Activated CD4-positive, alpha-beta T cell treated with anti-CD3 and anti-CD28 coated beads, Interleukin-2, amount 10 ng/mL, durations not matched to agents 24 days and 14 days (primary cell): ENCODE measurements around the gene TSEN34. TPM values are rescaled to one million over a fixed set of nuclear protein-coding genes. Genes with fewer than 3 reads are reported as not detected.

ENCODE experiments used
- DNase-seq: peaks from one replicate; pipeline ENCODE4 v3.0.0; 2022
- H3K27ac Mint-ChIP-seq: one replicate; pipeline ENCODE4 v1.8.0; 2022; ENCODE audit warnings: mild to moderate bottlenecking, mixed read lengths
- H3K27me3 Mint-ChIP-seq: one replicate; pipeline ENCODE4 v1.8.0; 2022; ENCODE audit warnings: mixed read lengths
- H3K36me3 Mint-ChIP-seq: one replicate; pipeline ENCODE4 v1.8.0; 2022; ENCODE audit warnings: low read depth, mild to moderate bottlenecking, mixed read lengths
- H3K4me1 Mint-ChIP-seq: one replicate; pipeline ENCODE4 v1.8.0; 2021; ENCODE audit warnings: mixed read lengths
- H3K4me3 Mint-ChIP-seq: one replicate; pipeline ENCODE4 v1.8.0; 2022; ENCODE audit warnings: mild to moderate bottlenecking, moderate library complexity, mixed read lengths
- H3K9me3 Mint-ChIP-seq: one replicate; pipeline ENCODE4 v1.8.0; 2021; ENCODE audit warnings: mixed read lengths
- intact Hi-C: fragments of 100-400 bp; cut with micrococcal nuclease; formaldehyde crosslinking; loops from one replicate; pipeline ENCODE4 v1.15.1; 2023
- total RNA-seq: library from RNA; stranded (reverse); gene quantifications from 2 replicates; pipeline ENCODE4 v1.2.3, GENCODE V29; 2022

TSEN34 gene
- total RNA-seq, 1 donor from 2014 or later = 17.9 TPM

DNA sequence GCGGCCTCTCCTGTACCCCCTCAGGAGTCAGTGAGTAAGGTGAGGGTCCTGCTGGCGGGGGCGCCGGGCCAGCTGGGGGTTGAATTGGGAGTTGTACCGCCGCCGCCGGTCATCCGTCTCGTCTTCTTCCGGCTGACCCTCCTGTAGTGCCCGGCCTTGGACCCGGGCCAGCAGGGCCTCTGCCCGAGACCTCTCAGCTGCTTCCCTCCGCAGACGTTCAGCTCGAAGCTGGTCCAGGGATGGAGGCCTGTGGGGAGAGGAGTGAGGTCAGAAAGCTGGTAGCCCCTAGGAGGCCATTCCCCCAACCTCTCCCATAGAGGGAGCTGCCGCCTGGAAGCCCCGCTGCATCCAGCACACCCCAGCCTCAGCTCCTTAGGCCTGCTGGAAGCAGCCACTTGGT, 35.4 kb upstream of the TSEN34 start:
- intact Hi-C loops = no loop called here
- Mint-ChIP-seq H3K27ac (no peak overlapping the region), H3K4me1 (peaks cover 38% of the 10 kb centered on the region), H3K36me3 (peaks cover 57% of the 10 kb centered on the region), H3K9me3 (no peaks in the 10 kb centered on the region), H3K4me3 (no peak overlapping the region), H3K27me3 (no peaks in the 10 kb centered on the region)
- DNase-seq = no peak

DNA sequence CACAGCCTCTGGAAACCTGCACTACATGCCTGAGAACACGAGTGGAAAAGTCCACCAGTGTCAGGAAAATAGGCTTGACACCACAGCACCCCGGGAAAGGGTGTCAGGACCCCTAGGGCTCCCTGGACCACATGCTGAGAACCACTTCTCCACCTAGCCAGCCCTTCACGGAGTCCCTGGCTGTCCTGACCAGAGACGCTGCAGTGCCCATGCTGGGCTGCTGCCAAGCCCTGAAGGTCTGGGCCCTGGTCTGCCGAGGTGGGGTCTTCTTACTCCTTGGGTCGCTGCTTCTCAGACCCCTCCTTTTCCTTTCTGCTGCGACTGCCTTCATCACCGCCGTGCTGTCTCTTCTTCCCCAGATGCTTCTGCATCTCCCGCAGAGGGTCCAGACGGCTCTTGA, 34.6 kb upstream of the TSEN34 start:
- Mint-ChIP-seq H3K9me3 (no peaks in the 10 kb centered on the region), H3K27me3 (no peaks in the 10 kb centered on the region), H3K4me3 (no peak overlapping the region), H3K4me1 (peaks cover 40% of the 10 kb centered on the region), H3K36me3 (peaks cover 50% of the 10 kb centered on the region), H3K27ac (no peak overlapping the region)
- intact Hi-C loops = no loop called here
- no peak for DNase-seq

DNA sequence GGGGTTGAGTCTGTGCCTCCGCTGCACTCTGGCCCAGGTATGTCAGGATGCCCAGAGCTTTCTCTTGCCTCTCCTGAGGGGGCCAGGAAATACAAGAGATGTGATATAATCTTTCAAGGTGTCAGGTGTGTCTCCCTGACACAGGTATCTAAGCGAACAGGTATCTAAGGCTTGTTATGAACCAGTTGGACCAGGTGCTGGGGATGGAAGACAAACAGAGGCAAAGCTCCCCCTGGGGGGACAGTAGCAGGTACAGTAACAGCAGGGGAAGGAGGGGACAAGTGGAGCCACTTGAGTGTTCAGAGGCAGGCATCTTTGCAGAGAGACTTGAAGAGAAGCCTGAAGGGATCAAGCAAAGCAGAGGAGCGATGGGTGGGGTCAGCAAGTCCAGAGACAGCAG, 34.2 kb upstream of the TSEN34 start:
- no peak overlapping the region for H3K27ac Mint-ChIP-seq
- intact Hi-C loops = no loop called here

DNA sequence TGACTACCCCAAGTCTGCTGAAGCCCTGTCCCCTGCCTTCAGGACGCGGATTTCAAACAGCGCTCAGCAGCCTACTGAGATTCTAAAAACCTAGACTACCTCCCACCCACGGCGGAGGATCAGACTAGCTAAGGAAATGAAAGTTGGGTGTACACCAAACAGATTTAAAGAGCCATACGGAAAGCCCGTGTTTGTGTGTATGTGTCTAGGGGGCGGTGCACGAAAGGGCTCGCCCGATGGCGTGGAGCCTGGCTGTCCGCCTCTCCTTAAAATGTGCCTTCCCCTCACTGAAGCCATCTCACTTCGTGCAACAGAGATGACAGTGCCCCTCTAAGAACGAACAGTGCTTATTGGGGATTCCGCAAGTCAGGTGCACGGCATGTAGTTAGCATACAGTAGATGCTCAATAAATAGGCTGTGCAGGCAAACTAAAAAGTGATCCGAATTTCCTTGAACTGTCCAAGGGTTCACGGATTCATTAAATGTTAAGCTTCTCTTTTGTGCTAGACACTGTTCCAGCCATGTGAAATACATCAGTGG, 32.2 kb upstream of the TSEN34 start:
- Mint-ChIP-seq H3K27me3 (no peaks in the 10 kb centered on the region), H3K4me3 (peak overlapping the region; percentile 91), H3K27ac (peak overlapping the region; percentile 99), H3K36me3 (peaks cover 34% of the 10 kb centered on the region), H3K4me1 (peaks cover 50% of the 10 kb centered on the region), H3K9me3 (no peaks in the 10 kb centered on the region)
- peak; percentile 82 for DNase-seq
- intact Hi-C loops = loop anchor here (1.0 kb wide), 5 partner anchors 22 to 57 kb away; partner anchors contain the start of genes CNOT3, NDUFA3, PRPF31 and RPS9

More for the DNA sequence above, 34.2 kb upstream of the TSEN34 start:
- Mint-ChIP-seq H3K27me3 (no peaks in the 10 kb centered on the region), H3K4me3 (no peak overlapping the region), H3K36me3 (peaks cover 46% of the 10 kb centered on the region), H3K9me3 (no peaks in the 10 kb centered on the region), H3K4me1 (peaks cover 43% of the 10 kb centered on the region)
- no peak for DNase-seq

DNA sequence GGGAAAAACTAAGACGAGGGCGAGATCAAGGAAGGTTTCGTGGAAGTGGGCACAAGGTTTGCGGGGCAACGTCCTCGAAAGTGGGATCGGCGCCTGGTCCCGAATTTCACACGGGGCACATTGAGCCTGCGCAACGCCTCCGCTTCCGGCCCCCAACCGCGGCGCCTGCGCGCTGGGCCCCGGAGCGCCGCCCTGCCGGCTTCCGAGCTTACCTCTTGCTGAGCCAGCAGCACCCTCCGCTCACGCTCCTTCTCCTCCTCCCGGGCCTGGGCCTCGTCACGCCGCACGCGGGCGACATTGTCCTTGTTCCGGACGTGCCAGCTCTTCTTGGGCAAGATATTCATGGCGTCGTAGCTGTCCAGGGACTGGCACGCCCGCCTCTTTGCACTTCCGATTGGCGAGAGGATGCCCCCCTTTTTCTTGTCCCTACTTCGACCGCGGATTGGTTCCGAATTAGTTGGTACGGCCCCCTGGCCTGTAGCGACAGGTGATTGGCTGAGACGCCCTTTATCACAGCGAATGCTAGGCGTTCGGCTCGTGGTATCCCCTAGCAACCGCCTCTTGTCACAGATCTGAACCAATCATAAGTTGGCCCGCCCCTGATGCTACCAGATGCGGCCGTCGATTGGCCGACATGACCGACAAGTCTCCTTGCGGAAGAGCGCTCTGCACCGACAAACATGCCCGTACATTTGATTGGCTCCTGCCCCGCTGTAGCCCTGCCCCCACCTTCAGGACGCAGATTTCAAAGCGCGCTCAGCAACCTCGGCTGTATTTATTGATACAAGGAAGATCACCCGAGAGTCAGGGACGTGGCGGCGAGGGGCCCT, 31.5 kb upstream of the TSEN34 start, which contains the start of gene LENG1:
TSS of gene LENG1 (minus strand) at position 370 of the 830 bp plus-strand sequence. CDS start at position 344, 26 bp downstream.
- Mint-ChIP-seq H3K27me3 (no peaks in the 10 kb centered on the region), H3K4me1 (peaks cover 49% of the 10 kb centered on the region), H3K27ac (peak within 1 kb of the TSS; percentile 99), H3K9me3 (no peaks in the 10 kb centered on the region), H3K4me3 (peak within 1 kb of the TSS; percentile 91), H3K36me3 (peaks cover 28% of the 10 kb centered on the region)
- DNase-seq = peak; percentile 99
- intact Hi-C loops = loop anchor here (1.0 to 5.0 kb wide), 7 partner anchors 22 to 292 kb away; partner anchors contain the start of genes CNOT3, LENG8, MYADM and NDUFA3

DNA sequence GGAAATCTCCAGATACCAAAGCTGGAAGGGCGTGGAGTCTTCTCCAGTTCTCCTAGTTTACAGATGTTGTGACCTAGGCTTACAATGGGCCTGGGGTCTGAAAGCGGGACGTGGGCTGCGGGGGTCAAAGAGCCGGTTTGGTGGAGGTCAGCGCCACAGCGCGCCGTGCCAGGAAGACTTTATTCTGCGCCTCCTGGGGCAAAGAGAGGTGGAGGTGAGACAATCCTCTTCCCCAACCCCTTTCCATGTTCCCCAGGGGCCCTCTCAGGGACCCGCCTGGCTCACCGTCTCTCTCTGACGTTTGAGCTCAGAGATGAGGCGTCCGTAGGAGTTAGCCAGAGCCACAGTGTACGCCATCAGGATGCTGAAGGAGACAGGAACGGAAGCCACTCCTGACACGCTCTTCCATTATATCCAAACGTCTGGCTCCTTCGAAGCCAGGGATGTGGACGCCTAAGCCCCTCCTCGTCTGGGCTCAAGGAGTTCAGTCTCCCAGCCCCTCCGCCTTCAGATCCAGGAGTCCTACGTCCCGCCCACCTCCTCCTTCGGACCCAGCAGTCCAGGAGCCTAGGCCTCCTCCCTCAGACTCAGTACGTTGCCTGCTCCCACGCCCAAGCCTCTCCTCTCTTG, 30.8 kb upstream of the TSEN34 start:
- peak overlapping the region; percentile 99 for H3K27ac Mint-ChIP-seq
- DNase-seq = no peak
- H3K27me3 Mint-ChIP-seq = no peaks in the 10 kb centered on the region
- no peaks in the 10 kb centered on the region for H3K9me3 Mint-ChIP-seq
- H3K4me1 Mint-ChIP-seq = peaks cover 45% of the 10 kb centered on the region
- intact Hi-C loops = loop anchor here (5.0 kb wide), 2 partner anchors 287 to 293 kb away; partner anchors contain the start of genes LENG8 and MYADM
- peaks cover 21% of the 10 kb centered on the region for H3K36me3 Mint-ChIP-seq
- peak overlapping the region; percentile 91 for H3K4me3 Mint-ChIP-seq

DNA sequence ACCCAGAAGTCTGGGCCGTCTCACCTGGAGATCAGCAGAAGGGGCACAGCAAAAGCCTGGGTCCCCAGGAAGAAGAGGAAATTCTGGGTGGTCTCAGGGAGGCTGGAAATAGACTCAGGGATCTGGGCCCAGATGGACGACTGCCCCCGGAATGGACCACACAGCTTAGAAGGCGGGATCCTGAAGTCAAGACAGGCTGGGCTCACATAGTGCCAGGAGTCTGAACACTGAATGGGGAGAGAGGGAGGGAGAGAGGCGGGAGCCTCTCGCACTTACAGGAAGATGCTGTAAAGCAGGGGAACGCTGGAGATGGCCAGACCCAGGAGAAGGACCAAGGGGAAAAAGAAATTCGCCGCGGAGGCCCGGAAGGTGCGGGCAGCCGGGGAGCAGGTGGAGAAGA, 30.3 kb upstream of the TSEN34 start:
- peaks cover 19% of the 10 kb centered on the region for H3K36me3 Mint-ChIP-seq
- peaks cover 45% of the 10 kb centered on the region for H3K4me1 Mint-ChIP-seq
- no peaks in the 10 kb centered on the region for H3K27me3 Mint-ChIP-seq
- peak overlapping the region; percentile 99 for H3K27ac Mint-ChIP-seq
- intact Hi-C loops = loop anchor here (5.0 kb wide), 2 partner anchors 286 to 294 kb away; partner anchors contain the start of genes LENG8 and MYADM
- no peaks in the 10 kb centered on the region for H3K9me3 Mint-ChIP-seq
- peak overlapping the region; percentile 91 for H3K4me3 Mint-ChIP-seq
- no peak for DNase-seq

DNA sequence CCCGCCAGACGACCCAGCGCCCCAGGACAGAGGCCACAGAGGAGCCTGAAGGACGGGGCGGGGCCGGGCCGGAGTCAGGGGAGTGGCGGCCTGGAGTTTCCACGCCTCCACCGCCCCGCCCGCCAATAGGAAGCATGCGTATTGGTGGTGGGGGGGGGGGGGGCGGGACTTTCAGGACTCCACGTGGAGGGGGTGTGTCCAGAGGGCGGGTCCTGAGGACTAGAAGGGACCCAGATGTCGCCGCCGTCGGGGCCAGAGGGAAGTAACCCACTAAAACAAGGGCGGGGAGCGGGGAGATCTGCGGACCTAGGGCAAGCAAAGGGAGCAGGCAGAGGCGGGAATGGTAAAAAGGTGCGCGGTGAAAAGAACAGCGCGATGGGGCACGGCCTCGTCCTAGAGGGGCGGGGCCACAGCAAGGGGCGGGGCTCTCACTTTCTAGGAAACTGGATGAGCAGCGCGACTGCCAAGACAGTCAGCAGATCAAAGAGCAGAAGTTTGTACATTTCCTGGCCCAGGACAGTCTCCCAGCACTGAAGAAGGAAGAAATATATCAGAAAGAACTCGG, 28.8 kb upstream of the TSEN34 start:
- intact Hi-C loops = loop anchor here (5.0 kb wide), 2 partner anchors 285 to 295 kb away; partner anchors contain the start of genes LENG8 and MYADM
- Mint-ChIP-seq H3K4me3 (peak overlapping the region; percentile 95), H3K36me3 (peaks cover 9% of the 10 kb centered on the region), H3K27ac (peak overlapping the region; percentile 83), H3K4me1 (peaks cover 41% of the 10 kb centered on the region), H3K9me3 (no peaks in the 10 kb centered on the region), H3K27me3 (no peaks in the 10 kb centered on the region)
- DNase-seq = peak; percentile 95

DNA sequence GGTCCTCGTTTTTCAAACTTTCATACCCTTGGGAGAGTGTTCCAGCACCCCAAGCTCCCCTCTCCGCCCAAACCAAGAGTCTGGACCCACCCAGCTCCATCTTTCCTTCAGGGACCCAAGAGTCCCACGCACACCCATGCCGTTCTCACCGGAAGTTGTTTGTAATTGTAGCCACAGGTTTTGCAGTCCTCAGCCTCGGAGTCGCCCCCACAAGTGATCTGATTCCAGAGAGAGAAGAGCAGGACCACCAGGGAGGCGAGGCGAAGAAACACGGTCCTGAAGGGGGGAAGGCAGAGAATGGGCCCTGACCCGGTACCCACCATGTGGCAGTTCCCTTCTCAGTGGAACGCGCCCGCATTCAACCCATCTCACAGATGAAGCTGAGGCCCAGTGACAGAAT, 28.2 kb upstream of the TSEN34 start:
- H3K4me1 Mint-ChIP-seq = peaks cover 41% of the 10 kb centered on the region
- H3K9me3 Mint-ChIP-seq = no peaks in the 10 kb centered on the region
- H3K36me3 Mint-ChIP-seq = peaks cover 9% of the 10 kb centered on the region
- intact Hi-C loops = loop anchor here (5.0 kb wide), 2 partner anchors 284 to 296 kb away; partner anchors contain the start of genes LENG8 and MYADM
- H3K27ac Mint-ChIP-seq = peak overlapping the region; percentile 42
- H3K4me3 Mint-ChIP-seq = peak overlapping the region; percentile 95
- no peak for DNase-seq
- no peaks in the 10 kb centered on the region for H3K27me3 Mint-ChIP-seq

DNA sequence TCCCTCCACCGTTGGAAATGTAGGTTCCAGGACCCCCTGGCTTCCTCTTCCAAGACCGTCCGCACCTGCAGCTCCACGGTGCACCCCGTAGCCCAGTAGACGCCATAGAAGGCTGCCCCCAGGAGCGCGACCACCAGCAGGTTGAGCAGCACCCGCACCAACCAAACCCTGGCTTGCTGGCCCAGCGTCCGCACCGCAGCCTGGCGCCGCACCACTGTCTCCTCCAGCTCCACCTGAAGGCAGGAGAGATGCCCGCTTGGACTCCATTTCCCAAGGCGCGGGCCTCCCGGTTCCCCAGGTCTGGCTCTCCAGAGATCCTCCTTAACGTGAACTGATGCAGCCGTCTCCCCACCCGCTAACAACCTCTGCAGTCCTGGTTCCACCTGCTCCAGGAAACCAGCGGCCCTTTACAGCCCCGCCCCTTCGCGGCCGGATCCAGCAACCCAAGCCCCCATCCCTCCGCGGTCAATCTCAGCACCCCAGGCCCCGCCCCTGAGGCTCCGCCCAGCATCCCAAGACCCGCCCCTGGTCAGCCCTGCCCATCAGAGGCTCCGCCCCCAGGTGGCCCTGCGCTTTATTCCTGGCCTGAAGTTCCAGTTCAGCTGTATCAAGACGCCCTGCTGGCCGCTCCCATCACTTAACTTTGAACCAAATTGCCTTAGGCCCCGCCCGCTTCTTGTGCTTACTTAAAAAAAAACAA, 26.6 kb upstream of the TSEN34 start:
- peak overlapping the region; percentile 95 for H3K4me3 Mint-ChIP-seq
- H3K27ac Mint-ChIP-seq = peak overlapping the region; percentile 10
- DNase-seq = peak; percentile 96
- intact Hi-C loops = loop anchor here (5.0 kb wide), 2 partner anchors 283 to 297 kb away; partner anchors contain the start of genes LENG8 and MYADM
- no peaks in the 10 kb centered on the region for H3K27me3 Mint-ChIP-seq
- H3K36me3 Mint-ChIP-seq = peaks cover 2% of the 10 kb centered on the region
- peaks cover 39% of the 10 kb centered on the region for H3K4me1 Mint-ChIP-seq
- no peaks in the 10 kb centered on the region for H3K9me3 Mint-ChIP-seq

DNA sequence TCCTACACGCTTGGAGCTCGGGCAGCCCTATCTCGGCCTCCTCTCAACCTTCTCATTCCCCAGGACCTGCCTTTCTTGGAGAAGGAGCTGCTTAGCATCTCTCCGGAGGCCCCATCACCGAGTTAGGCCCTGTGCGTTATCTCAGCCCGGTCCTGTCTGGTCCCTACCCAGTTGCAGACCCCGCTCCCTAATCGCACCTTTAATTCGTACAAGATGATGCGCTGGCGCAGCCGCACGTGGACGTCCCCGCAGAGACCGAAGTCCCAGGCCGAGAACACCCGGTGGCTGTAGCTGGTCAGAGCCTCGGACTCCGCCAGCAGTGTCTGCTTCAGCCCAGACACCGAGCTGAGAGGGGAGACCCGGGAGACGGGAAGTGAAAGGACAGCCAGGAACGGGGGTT, 25.9 kb upstream of the TSEN34 start:
- Mint-ChIP-seq H3K36me3 (no peaks in the 10 kb centered on the region), H3K27me3 (no peaks in the 10 kb centered on the region), H3K4me1 (peaks cover 35% of the 10 kb centered on the region), H3K9me3 (no peaks in the 10 kb centered on the region), H3K4me3 (no peak overlapping the region), H3K27ac (no peak overlapping the region)
- DNase-seq = no peak
- intact Hi-C loops = no loop called here

DNA sequence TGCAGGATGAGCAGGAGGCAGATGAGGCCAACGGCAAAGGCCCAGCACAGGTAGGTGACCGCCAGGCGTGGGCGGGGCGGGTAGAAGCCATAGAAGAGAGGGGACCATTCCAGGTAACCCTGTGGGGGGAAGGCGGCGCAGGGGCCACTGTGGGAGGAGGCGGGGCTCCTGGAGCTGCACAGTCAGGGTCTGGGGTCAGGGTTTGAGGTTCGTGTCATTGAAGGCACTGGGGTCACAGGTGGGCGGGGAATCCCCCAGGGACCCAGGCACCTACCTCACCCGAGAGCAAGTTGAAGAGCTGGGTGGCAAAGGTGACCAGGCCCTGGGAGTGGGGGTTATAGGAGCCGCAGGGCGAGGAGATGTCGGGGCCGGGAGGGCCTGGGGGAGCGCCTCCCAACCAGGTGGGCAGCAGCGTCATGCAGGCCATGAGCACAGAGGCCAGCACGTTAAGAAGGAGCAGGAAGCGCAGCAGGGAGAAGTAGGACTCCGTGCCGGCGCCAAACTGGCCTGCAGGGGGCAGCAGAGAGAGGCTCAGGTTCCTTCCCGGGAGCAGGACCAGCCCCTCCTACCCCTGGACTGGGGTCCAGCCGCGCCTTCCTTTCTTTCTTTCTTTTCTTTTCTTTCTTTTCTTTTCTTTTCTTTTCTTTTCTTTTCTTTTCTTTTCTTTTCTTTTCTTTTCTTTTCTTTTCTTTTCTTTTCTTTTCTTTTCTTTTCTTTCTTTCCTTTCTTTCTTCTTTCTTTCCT, 22.8 kb upstream of the TSEN34 start:
- Mint-ChIP-seq H3K4me1 (peaks cover 14% of the 10 kb centered on the region), H3K36me3 (no peaks in the 10 kb centered on the region), H3K27ac (no peak overlapping the region), H3K9me3 (no peaks in the 10 kb centered on the region), H3K4me3 (peak overlapping the region; percentile 28), H3K27me3 (no peaks in the 10 kb centered on the region)
- peak; percentile 97 for DNase-seq
- intact Hi-C loops = loop anchor here (1.0 kb wide), 2 partner anchors 63 to 98 kb away; no protein-coding TSS in a partner anchor
